DOHH2 (cell line): ENCODE results near the gene TARP.

ENCODE experiments used
- CTCF ChIP-seq: fragments of 200-600 bp; sonication (generic); IDR thresholded peaks from one replicate; pipeline ENCODE4 v1.5.1; 2014; ENCODE audit warnings: antibody characterized with exemption, mild to moderate bottlenecking, low read depth, low read length; ENCODE audit not compliant: poor library complexity, severe bottlenecking
- EZH2phosphoT487 ChIP-seq: fragments of 200-600 bp; sonication (generic); IDR thresholded peaks from 2 replicates; pipeline ENCODE4 v1.6.1; 2017; ENCODE audit warnings: borderline replicate concordance, mild to moderate bottlenecking, antibody characterized with exemption, low read length, moderate library complexity, mixed read lengths

- TF ChIP-seq CTCF (no peak), EZH2phosphoT487 (no peak)
Observed at GRCh38 chr7:38232502-38233366, 40.7 kb downstream of the TARP start.
